GM18868 (cell line): ENCODE measurements around the gene PRKAR2B.
A peak's percentile ranks its signal among the peaks of the same experiment; 100 is the strongest.

Experiments
- ATAC-seq: cut with Tn5 transposase; IDR thresholded peaks from one replicate; pipeline ENCODE4 v1.9.1; 2021; ENCODE audit warnings: mild to moderate bottlenecking, moderate library complexity; ENCODE audit not compliant: unreplicated experiment

Gene PRKAR2B

GRCh38 chr7:107044347-107045194 is at the start of gene PRKAR2B:
Gene PRKAR2B (plus strand): TSS chr7:107044705. CDS start chr7:107044908, 203 bp downstream.
- ATAC-seq, result peak; percentile 84

GRCh38 chr7:106994833-106995232 is 49.7 kb upstream of the PRKAR2B start:
- no peak for ATAC-seq

- ATAC-seq, result no peak
Measured at GRCh38 chr7:106997487-106998271, 46.8 kb upstream of the PRKAR2B start.

- no peak for ATAC-seq
Measured at GRCh38 chr7:106999023-106999422, 45.5 kb upstream of the PRKAR2B start.

- no peak for ATAC-seq
Measured at GRCh38 chr7:107001490-107001889, 43.0 kb upstream of the PRKAR2B start.

GRCh38 chr7:107002126-107002525 is 42.4 kb upstream of the PRKAR2B start:
- ATAC-seq, result no peak

GRCh38 chr7:107002529-107002998 is 41.9 kb upstream of the PRKAR2B start:
- ATAC-seq, result no peak

- ATAC-seq, result no peak
Measured at GRCh38 chr7:107007007-107007891, 37.3 kb upstream of the PRKAR2B start.

- ATAC-seq, result no peak
Measured at GRCh38 chr7:107007892-107008287, 36.6 kb upstream of the PRKAR2B start.

- no peak for ATAC-seq
Measured at GRCh38 chr7:107009846-107010203, 34.7 kb upstream of the PRKAR2B start.

- ATAC-seq, result no peak
Measured at GRCh38 chr7:107012691-107013090, 31.8 kb upstream of the PRKAR2B start.

- ATAC-seq, result no peak
Measured at GRCh38 chr7:107014387-107015023, 30.0 kb upstream of the PRKAR2B start.

- ATAC-seq, result no peak
Measured at GRCh38 chr7:107016312-107016711, 28.2 kb upstream of the PRKAR2B start.

- no peak for ATAC-seq
Measured at GRCh38 chr7:107017965-107018719, 26.4 kb upstream of the PRKAR2B start.

- ATAC-seq, result no peak
Measured at GRCh38 chr7:107020400-107020799, 24.1 kb upstream of the PRKAR2B start.

GRCh38 chr7:107021600-107021999 is 22.9 kb upstream of the PRKAR2B start:
- no peak for ATAC-seq

- ATAC-seq, result no peak
Measured at GRCh38 chr7:107023522-107024151, 20.9 kb upstream of the PRKAR2B start.

- ATAC-seq, result no peak
Measured at GRCh38 chr7:107024906-107025305, 19.6 kb upstream of the PRKAR2B start.

GRCh38 chr7:107025449-107026103 is 18.9 kb upstream of the PRKAR2B start:
- ATAC-seq, result no peak
